Parathyroid adenoma (tissue), 2 donors: ENCODE measurements around the gene PRKAG1.

Source experiments
- H2AFZ ChIP-seq: fragments of 300-600 bp; sonication (generic); one replicate; pipeline ENCODE4 v1.7.0; 2017; ENCODE audit warnings: antibody characterized with exemption, mild to moderate bottlenecking
- H3K27ac ChIP-seq: fragments of 300-600 bp; sonication (generic); one replicate; pipeline ENCODE4 v1.7.0; 2017
- H3K27me3 ChIP-seq: fragments of 300-600 bp; sonication (generic); one replicate; pipeline ENCODE4 v1.7.0; 2017; ENCODE audit warnings: low read length; ENCODE audit not compliant: control insufficient read depth, insufficient read depth
- H3K36me3 ChIP-seq: fragments of 300-600 bp; sonication (generic); one replicate; pipeline ENCODE4 v1.7.0; 2017; ENCODE audit warnings: low read length; ENCODE audit not compliant: control insufficient read depth, insufficient read depth
- H3K4me1 ChIP-seq: fragments of 300-600 bp; sonication (generic); one replicate; pipeline ENCODE4 v1.7.0; 2017; ENCODE audit warnings: control low read depth
- H3K4me2 ChIP-seq: fragments of 300-600 bp; sonication (generic); one replicate; pipeline ENCODE4 v1.7.0; 2017; ENCODE audit warnings: low read length
- H3K4me3 ChIP-seq: fragments of 300-600 bp; sonication (generic); one replicate; pipeline ENCODE4 v1.7.0; 2017; ENCODE audit warnings: low read depth, low read length
- H3K79me2 ChIP-seq: fragments of 300-600 bp; sonication (generic); one replicate; pipeline ENCODE4 v1.7.0; 2017; ENCODE audit warnings: control low read depth
- H3K9ac ChIP-seq: fragments of 300-600 bp; sonication (generic); one replicate; pipeline ENCODE4 v1.7.0; 2017; ENCODE audit warnings: mild to moderate bottlenecking
- H3K9me3 ChIP-seq: fragments of 300-600 bp; sonication (generic); one replicate; pipeline ENCODE4 v1.7.0; 2017; ENCODE audit warnings: low read length; ENCODE audit not compliant: control insufficient read depth
- TF ChIP-seq, protein P1 (sequence below): fragments of 300-600 bp; sonication (generic); IDR thresholded peaks from one replicate; pipeline ENCODE4 v1.7.0; 2017; ENCODE audit warnings: antibody characterized with exemption, mild to moderate bottlenecking
- donor health status: primary hyperparathyroidism.

The PRKAG1 gene

DNA sequence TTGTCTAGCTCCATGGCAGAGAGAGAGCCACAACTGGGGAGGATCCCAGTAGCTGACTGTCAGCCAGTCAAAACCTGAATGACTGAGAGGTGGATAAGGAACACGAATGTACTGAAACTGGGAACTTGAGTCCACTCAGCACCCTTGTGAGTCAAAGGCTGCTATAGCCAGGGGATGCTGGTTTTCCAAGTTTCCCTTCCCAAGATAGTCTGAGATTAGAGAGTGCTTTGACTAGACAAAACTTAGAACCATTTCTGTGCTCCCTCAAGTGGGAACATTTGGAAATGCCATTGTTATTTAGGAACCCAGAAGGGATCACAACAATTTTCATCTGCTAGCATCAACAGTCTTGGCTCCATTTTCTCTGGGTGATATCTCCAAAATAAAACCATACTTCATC is 4.0 kb downstream of the PRKAG1 start:
- no peaks in the 10 kb centered on the region for H3K27me3 ChIP-seq
- peaks cover 30% of the 10 kb centered on the region for H3K79me2 ChIP-seq
- TF ChIP-seq, protein P1, sequence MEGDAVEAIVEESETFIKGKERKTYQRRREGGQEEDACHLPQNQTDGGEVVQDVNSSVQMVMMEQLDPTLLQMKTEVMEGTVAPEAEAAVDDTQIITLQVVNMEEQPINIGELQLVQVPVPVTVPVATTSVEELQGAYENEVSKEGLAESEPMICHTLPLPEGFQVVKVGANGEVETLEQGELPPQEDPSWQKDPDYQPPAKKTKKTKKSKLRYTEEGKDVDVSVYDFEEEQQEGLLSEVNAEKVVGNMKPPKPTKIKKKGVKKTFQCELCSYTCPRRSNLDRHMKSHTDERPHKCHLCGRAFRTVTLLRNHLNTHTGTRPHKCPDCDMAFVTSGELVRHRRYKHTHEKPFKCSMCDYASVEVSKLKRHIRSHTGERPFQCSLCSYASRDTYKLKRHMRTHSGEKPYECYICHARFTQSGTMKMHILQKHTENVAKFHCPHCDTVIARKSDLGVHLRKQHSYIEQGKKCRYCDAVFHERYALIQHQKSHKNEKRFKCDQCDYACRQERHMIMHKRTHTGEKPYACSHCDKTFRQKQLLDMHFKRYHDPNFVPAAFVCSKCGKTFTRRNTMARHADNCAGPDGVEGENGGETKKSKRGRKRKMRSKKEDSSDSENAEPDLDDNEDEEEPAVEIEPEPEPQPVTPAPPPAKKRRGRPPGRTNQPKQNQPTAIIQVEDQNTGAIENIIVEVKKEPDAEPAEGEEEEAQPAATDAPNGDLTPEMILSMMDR = no peak
- peaks cover 8% of the 10 kb centered on the region for H3K4me1 ChIP-seq
- H3K4me3 ChIP-seq = no peak overlapping the region
- no peak overlapping the region for H3K27ac ChIP-seq
- no peak overlapping the region for H3K4me2 ChIP-seq
- no peak overlapping the region for H2AFZ ChIP-seq
- no peak overlapping the region for H3K9ac ChIP-seq
- H3K36me3 ChIP-seq = no peaks in the 10 kb centered on the region
- H3K9me3 ChIP-seq = no peaks in the 10 kb centered on the region

DNA sequence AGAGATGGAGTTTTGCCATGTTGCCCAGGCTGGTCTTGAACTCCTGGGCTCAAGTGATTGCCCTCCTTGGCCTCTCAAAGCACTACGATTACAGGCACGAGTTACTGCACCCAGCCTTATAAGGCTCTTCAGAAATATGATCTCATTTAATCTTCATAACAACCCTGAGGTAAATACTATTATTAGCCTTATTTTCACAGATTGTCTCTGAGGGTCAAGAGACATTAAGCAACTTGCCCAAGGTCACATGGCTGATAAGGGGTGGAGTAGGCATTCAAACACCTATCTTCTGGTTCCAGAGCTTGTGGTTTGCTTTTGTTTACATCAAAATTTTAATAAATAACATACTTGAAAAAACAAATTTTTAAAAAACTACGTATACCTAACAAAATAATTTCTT is 5.1 kb downstream of the PRKAG1 start:
- Histone ChIP-seq H3K79me2 (peaks cover 30% of the 10 kb centered on the region), H3K27ac (no peak overlapping the region), H3K36me3 (no peaks in the 10 kb centered on the region), H3K9ac (no peak overlapping the region), H3K4me3 (no peak overlapping the region), H2AFZ (no peak overlapping the region), H3K9me3 (no peaks in the 10 kb centered on the region), H3K4me2 (no peak overlapping the region), H3K27me3 (no peaks in the 10 kb centered on the region), H3K4me1 (peaks cover 8% of the 10 kb centered on the region)
- TF ChIP-seq, protein P1 = no peak

DNA sequence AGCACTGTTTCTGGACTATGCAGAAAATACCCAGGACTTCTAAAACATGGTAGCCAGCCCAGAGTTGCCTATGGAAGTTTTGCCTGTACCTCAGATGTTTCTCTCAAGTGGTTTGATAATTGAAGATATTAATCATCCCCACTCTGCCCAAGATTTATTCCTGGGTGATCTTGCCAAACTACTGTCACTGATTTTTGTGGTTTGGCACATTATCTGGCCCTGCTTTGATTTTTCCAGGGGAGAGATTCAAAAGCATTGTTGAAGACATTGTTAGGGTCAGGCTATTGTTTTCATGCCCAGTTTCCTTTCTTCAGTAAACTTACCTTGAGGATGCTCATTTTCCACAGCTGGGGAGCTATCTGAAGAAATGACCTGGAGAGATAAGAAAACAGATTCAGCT is 5.8 kb downstream of the PRKAG1 start:
- H3K27me3 ChIP-seq = no peaks in the 10 kb centered on the region
- no peaks in the 10 kb centered on the region for H3K9me3 ChIP-seq
- no peaks in the 10 kb centered on the region for H3K36me3 ChIP-seq
- peaks cover 26% of the 10 kb centered on the region for H3K79me2 ChIP-seq
- no peak overlapping the region for H3K27ac ChIP-seq
- H3K4me1 ChIP-seq = peaks cover 5% of the 10 kb centered on the region
- TF ChIP-seq, protein P1 = no peak
- H3K4me3 ChIP-seq = no peak overlapping the region
- H2AFZ ChIP-seq = no peak overlapping the region
- no peak overlapping the region for H3K9ac ChIP-seq
- H3K4me2 ChIP-seq = no peak overlapping the region

DNA sequence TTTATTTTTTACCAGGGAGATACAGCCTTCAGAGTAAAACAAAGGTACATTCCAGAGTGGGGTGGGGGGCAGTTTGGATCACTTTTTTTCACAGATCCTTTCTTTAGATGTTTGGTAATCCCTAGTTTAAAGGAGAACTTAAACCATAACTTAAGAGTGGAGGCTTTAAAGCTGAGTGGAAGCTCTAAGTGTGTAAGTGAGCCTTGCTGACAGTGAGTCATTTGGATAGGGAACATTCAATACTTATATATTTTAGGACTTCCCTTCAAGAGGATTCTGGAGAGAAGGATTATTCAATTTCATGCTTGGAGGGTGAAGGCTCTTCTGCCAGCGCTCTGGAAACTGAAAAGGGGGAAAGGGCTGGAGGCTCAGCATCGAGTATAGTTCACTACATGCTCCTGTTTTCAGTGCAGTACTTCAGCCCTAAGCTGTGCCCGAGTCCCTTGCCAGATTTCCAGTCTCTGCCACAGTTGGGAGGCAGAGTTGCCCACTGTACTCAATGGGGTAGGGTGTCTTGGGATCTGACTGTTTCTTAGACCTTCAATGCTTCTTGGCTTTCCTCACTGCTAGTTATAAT is 8.4 kb downstream of the PRKAG1 start:
- no peaks in the 10 kb centered on the region for H3K9me3 ChIP-seq
- no peak overlapping the region for H3K4me2 ChIP-seq
- no peak overlapping the region for H3K4me3 ChIP-seq
- H3K4me1 ChIP-seq = no peaks in the 10 kb centered on the region
- no peaks in the 10 kb centered on the region for H3K27me3 ChIP-seq
- H3K79me2 ChIP-seq = peaks cover 7% of the 10 kb centered on the region
- no peak overlapping the region for H3K27ac ChIP-seq
- no peak overlapping the region for H3K9ac ChIP-seq
- no peaks in the 10 kb centered on the region for H3K36me3 ChIP-seq
- TF ChIP-seq, protein P1 = no peak
- H2AFZ ChIP-seq = no peak overlapping the region

DNA sequence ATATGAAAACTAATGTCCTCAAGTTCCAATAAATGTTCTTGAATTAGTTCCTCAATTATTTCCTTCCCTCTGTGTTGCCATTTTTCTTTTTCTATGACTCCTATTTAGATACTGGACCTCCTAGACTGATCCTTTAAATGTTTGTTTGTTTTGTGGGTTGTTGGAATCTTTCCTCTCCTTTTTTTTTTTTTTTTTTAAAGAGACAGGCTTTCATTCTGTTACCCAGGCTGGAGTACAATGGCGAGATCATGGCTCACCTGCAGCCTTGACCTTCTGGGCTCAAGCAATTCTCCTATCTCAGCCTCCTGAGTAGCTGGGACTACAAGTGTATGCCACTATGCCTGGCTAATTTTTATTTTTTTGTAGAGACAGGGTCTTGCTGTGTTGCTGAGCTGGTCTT is 9.6 kb downstream of the PRKAG1 start:
- Histone ChIP-seq H2AFZ (no peak overlapping the region), H3K27ac (no peak overlapping the region), H3K9me3 (no peaks in the 10 kb centered on the region), H3K79me2 (no peaks in the 10 kb centered on the region), H3K27me3 (no peaks in the 10 kb centered on the region), H3K4me1 (no peaks in the 10 kb centered on the region), H3K4me3 (no peak overlapping the region), H3K4me2 (no peak overlapping the region), H3K36me3 (no peaks in the 10 kb centered on the region), H3K9ac (no peak overlapping the region)
- TF ChIP-seq, protein P1 = no peak
